HL-60 (cell line): ENCODE results near the gene ZNF25.

Experiments used
- CTCF ChIP-seq: IDR thresholded peaks from one replicate; pipeline ENCODE4 v1.5.1; 2011; ENCODE audit warnings: low read length, control low read depth, inconsistent platforms; ENCODE audit not compliant: insufficient read depth
- GABPA ChIP-seq: IDR thresholded peaks from 2 replicates; pipeline ENCODE4 v1.6.1; 2012; ENCODE audit warnings: low read depth
- POLR2AphosphoS5 ChIP-seq: IDR thresholded peaks from 2 replicates; pipeline ENCODE4 v1.6.1; 2012; ENCODE audit warnings: low read depth
- REST ChIP-seq: IDR thresholded peaks from 2 replicates; pipeline ENCODE4 v1.6.1; 2012; ENCODE audit warnings: low read depth; ENCODE audit not compliant: insufficient replicate concordance
- SPI1 ChIP-seq: IDR thresholded peaks from 2 replicates; pipeline ENCODE4 v1.6.1; 2012; ENCODE audit warnings: low read depth, mild to moderate bottlenecking, borderline replicate concordance

GRCh38 chr10:37975401-37975991 lies 951 bp downstream of the ZNF25 start:
- TF ChIP-seq SPI1 (no peak), CTCF (no peak), POLR2AphosphoS5 (no peak), GABPA (no peak), REST (no peak)
